HEK293 (cell line): ENCODE measurements around the gene THBS2.

ENCODE experiments used
- CTCF ChIA-PET: fragments of 350-600 bp; formaldehyde crosslinking; extraction: SDS; loops from one replicate; lab custom pipeline; 2021; ENCODE audit warnings: antibody characterized with exemption; lab: Yijun Ruan, JAX
- POLR2A ChIA-PET: fragments of 300-600 bp; formaldehyde crosslinking; extraction: SDS; loops from one replicate; lab custom pipeline; 2020; ENCODE audit warnings: antibody characterized with exemption, inconsistent platforms; lab: Yijun Ruan, JAX
- H3K27ac ChIP-seq: fragments of 200-500 bp; sonication (Bioruptor generic); 2 replicates; pipeline ENCODE4 v1.5.1; 2014; ENCODE audit warnings: low read depth, low read length, control low read depth, inconsistent platforms; ENCODE audit errors: extremely low read depth
- H3K36me3 ChIP-seq, 2 experiments: fragments of 200-500 bp in 1 of 2; sonication (Bioruptor generic) in 1 of 2; 1 replicate in 1 of 2; 2 replicates in 1 of 2; pipeline ENCODE4 v1.5.1; 2014 to 2017; ENCODE audit warnings: inconsistent platforms in 2 of 2, low read length in 2 of 2; ENCODE audit not compliant: control insufficient read depth in 2 of 2, insufficient read depth in 1 of 2
- H3K4me1 ChIP-seq: fragments of 200-500 bp; sonication (Bioruptor generic); 2 replicates; pipeline ENCODE4 v1.5.1; 2014; ENCODE audit warnings: mild to moderate bottlenecking, low read length, inconsistent platforms; ENCODE audit not compliant: control insufficient read depth, insufficient read depth
- H3K4me3 ChIP-seq: 2 replicates; pipeline ENCODE4 v1.5.1; 2011; ENCODE audit warnings: low read depth, mild to moderate bottlenecking, control low read depth, low read length, moderate library complexity
- H3K9me3 ChIP-seq: fragments of 200-500 bp; sonication (Bioruptor generic); 2 replicates; pipeline ENCODE4 v1.5.1; 2014; ENCODE audit warnings: low read depth, low read length, inconsistent platforms; ENCODE audit not compliant: control insufficient read depth, insufficient read depth
- AEBP2 ChIP-seq: fragments of 450-650 bp; formaldehyde crosslinking; IDR thresholded peaks from 2 replicates; pipeline ENCODE4 v1.5.1; 2016; ENCODE audit warnings: missing biosample characterization, missing genetic modification characterization, borderline replicate concordance
- ATF2 ChIP-seq: fragments of 450-650 bp; formaldehyde crosslinking; IDR thresholded peaks from 2 replicates; pipeline ENCODE4 v1.5.1; 2016; ENCODE audit warnings: missing biosample characterization, missing genetic modification characterization, low read depth
- BCL11A ChIP-seq: fragments of 450-650 bp; formaldehyde crosslinking; IDR thresholded peaks from 2 replicates; pipeline ENCODE4 v1.5.1; 2016; ENCODE audit warnings: low read depth, missing biosample characterization, missing genetic modification characterization
- PRDM2 ChIP-seq: fragments of 450-650 bp; formaldehyde crosslinking; IDR thresholded peaks from 2 replicates; pipeline ENCODE4 v1.5.1; 2016; ENCODE audit warnings: missing biosample characterization, missing genetic modification characterization, borderline replicate concordance
- ZBTB1 ChIP-seq: fragments of 450-650 bp; formaldehyde crosslinking; IDR thresholded peaks from 2 replicates; pipeline ENCODE4 v1.5.1; 2016; ENCODE audit warnings: missing biosample characterization, missing genetic modification characterization
- ZBTB10 ChIP-seq: fragments of 450-650 bp; formaldehyde crosslinking; IDR thresholded peaks from 2 replicates; pipeline ENCODE4 v1.5.1; 2016; ENCODE audit warnings: missing biosample characterization, missing genetic modification characterization
- ZNF214 ChIP-seq: fragments of 450-650 bp; formaldehyde crosslinking; IDR thresholded peaks from 2 replicates; pipeline ENCODE4 v1.5.1; 2017; ENCODE audit warnings: missing biosample characterization, mild to moderate bottlenecking, missing genetic modification characterization, borderline replicate concordance
- ZNF24 ChIP-seq: fragments of 450-650 bp; formaldehyde crosslinking; IDR thresholded peaks from 2 replicates; pipeline ENCODE4 v1.5.1; 2016; ENCODE audit warnings: missing biosample characterization, missing genetic modification characterization
- ZNF311 ChIP-seq: fragments of 450-650 bp; formaldehyde crosslinking; IDR thresholded peaks from 2 replicates; pipeline ENCODE4 v1.5.1; 2017; ENCODE audit warnings: missing biosample characterization, missing genetic modification characterization, borderline replicate concordance
- ZNF366 ChIP-seq: fragments of 450-650 bp; formaldehyde crosslinking; conservative IDR thresholded peaks from 2 replicates; pipeline ENCODE4 v1.5.1; 2016; ENCODE audit warnings: missing biosample characterization, missing genetic modification characterization
- ZNF571 ChIP-seq: fragments of 450-650 bp; formaldehyde crosslinking; IDR thresholded peaks from 2 replicates; pipeline ENCODE4 v1.5.0; 2017; ENCODE audit warnings: missing biosample characterization, missing genetic modification characterization
- ZNF747 ChIP-seq: fragments of 450-650 bp; formaldehyde crosslinking; IDR thresholded peaks from 2 replicates; pipeline ENCODE4 v1.5.1; 2016; ENCODE audit warnings: missing biosample characterization, missing genetic modification characterization
- ZSCAN23 ChIP-seq: fragments of 450-650 bp; formaldehyde crosslinking; IDR thresholded peaks from 2 replicates; pipeline ENCODE4 v1.5.1; 2016; ENCODE audit warnings: missing biosample characterization, missing genetic modification characterization

Gene THBS2

GRCh38 chr6:169253337-169254238, at the start of gene THBS2:
THBS2 (minus strand) TSS chr6:169253846; CDS start chr6:169250784, 3,062 bp downstream.
- no peak within 1 kb of the TSS; the same call in 1 of the 2 replicates for H3K4me3 ChIP-seq
- ChIA-PET POLR2A (no interaction called here), CTCF (interaction anchor here (0.6 kb wide), 1 partner anchor 133 kb away, joined by 3 read pairs; no protein-coding TSS in a partner anchor)
- H3K9me3 ChIP-seq = no peaks in the 10 kb centered on the region
- no peak for TF ChIP-seq ZNF747 (tag by site-specific recombination)
- peak; percentile 53; the same call in 1 of the 2 replicates for TF ChIP-seq ATF2 (tag by site-specific recombination)
- TF ChIP-seq, all 188 proteins: peak for 1
- Histone ChIP-seq H3K36me3 (no peaks in the 10 kb centered on the region), H3K27ac (no peak within 1 kb of the TSS), H3K4me1 (no peaks in the 10 kb centered on the region)

- POLR2A ChIA-PET = no interaction called here
- no peaks in the 10 kb centered on the region for H3K9me3 ChIP-seq
- no peak for TF ChIP-seq ZNF366 (tag by site-specific recombination)
- no peaks in the 10 kb centered on the region for H3K36me3 ChIP-seq
- no peak overlapping the region for H3K27ac ChIP-seq
- no peak overlapping the region for H3K4me3 ChIP-seq
- CTCF ChIA-PET = interaction anchor here (0.6 kb wide), 1 partner anchor 18 kb away, joined by 3 read pairs; no protein-coding TSS in a partner anchor
- H3K4me1 ChIP-seq = no peaks in the 10 kb centered on the region
These were observed 49.1 kb upstream of the THBS2 start for GRCh38 chr6:169302716-169303115.

- Histone ChIP-seq H3K4me1 (no peaks in the 10 kb centered on the region), H3K36me3 (no peaks in the 10 kb centered on the region), H3K9me3 (no peaks in the 10 kb centered on the region), H3K27ac (no peak overlapping the region), H3K4me3 (no peak overlapping the region)
- CTCF ChIA-PET = interaction anchor here (0.6 kb wide), 1 partner anchor 17 kb away, joined by 3 read pairs; no protein-coding TSS in a partner anchor
- POLR2A ChIA-PET = no interaction called here
- TF ChIP-seq AEBP2 (tag by site-specific recombination) = no peak
These were observed 48.6 kb upstream of the THBS2 start for GRCh38 chr6:169302255-169302654.

GRCh38 chr6:169300916-169301315, 47.3 kb upstream of the THBS2 start:
- Histone ChIP-seq H3K9me3 (no peaks in the 10 kb centered on the region), H3K4me1 (no peaks in the 10 kb centered on the region), H3K36me3 (no peaks in the 10 kb centered on the region), H3K4me3 (no peak overlapping the region), H3K27ac (no peak overlapping the region)
- POLR2A ChIA-PET = no interaction called here
- CTCF ChIA-PET = interaction anchor here (0.5 kb wide), 1 partner anchor 717 kb away, joined by 3 read pairs; no protein-coding TSS in a partner anchor
- TF ChIP-seq ZBTB1 (no peak), ZNF214 (tag by site-specific recombination) (no peak), ZBTB10 (tag by site-specific recombination) (no peak), ZNF24 (tag by site-specific recombination) (no peak), ZSCAN23 (tag by site-specific recombination) (no peak), PRDM2 (tag by site-specific recombination) (no peak), ZNF571 (tag by site-specific recombination) (no peak), BCL11A (tag by site-specific recombination) (no peak), ZNF311 (tag by site-specific recombination) (no peak)
